ENCODE results near the gene SCFD2. TPM values are rescaled to one million over a fixed set of nuclear protein-coding genes. Genes with fewer than 3 reads are reported as not detected.

The SCFD2 gene
- total RNA-seq, 4 donors from 2014 or later: 24.7 to 49.2 (median 33.9) TPM

DNA sequence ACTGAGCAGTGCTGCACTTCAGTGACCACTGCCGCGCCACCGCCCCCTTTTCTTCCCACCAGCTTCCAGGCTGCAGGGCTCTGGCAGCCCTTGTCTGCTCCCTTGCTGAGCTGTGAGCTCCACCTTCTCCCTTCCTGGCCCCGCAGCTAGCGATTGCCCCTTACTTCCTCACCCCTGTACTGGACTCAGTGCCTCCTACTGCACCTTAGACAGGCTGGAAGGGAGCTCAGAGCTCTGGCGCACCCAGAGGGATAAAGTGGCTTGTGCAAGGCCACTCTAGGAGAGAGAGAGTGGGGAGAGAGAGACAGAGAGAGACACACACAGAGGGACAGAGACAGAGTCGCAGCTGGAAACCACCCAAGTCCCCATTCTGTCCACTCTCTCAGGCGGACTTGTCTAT lies 497.7 kb downstream of the SCFD2 start:
- TF ChIP-seq EP300 (IDR thresholded peaks at IDR 0.05) (no peak), POLR2A (IDR thresholded peaks at IDR 0.05) (no peak)
- TF ChIP-seq, protein P1, sequence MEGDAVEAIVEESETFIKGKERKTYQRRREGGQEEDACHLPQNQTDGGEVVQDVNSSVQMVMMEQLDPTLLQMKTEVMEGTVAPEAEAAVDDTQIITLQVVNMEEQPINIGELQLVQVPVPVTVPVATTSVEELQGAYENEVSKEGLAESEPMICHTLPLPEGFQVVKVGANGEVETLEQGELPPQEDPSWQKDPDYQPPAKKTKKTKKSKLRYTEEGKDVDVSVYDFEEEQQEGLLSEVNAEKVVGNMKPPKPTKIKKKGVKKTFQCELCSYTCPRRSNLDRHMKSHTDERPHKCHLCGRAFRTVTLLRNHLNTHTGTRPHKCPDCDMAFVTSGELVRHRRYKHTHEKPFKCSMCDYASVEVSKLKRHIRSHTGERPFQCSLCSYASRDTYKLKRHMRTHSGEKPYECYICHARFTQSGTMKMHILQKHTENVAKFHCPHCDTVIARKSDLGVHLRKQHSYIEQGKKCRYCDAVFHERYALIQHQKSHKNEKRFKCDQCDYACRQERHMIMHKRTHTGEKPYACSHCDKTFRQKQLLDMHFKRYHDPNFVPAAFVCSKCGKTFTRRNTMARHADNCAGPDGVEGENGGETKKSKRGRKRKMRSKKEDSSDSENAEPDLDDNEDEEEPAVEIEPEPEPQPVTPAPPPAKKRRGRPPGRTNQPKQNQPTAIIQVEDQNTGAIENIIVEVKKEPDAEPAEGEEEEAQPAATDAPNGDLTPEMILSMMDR (IDR thresholded peaks at IDR 0.05): no peak
- Histone ChIP-seq H3K27ac (no peak overlapping the region), H3K4me1 (peaks cover 0 to 12% (median 2%) of the 10 kb centered on the region in 4 donors), H3K27me3 (no peaks in the 10 kb centered on the region), H3K4me3 (no peak overlapping the region), H3K36me3 (peaks cover 0 to 5% (median 0%) of the 10 kb centered on the region in 3 donors), H3K9me3 (no peaks in the 10 kb centered on the region)
- DNase-seq (ENCODE audit: low spot score in 2 of 2): no peak
- WGBS, 2 donors: 52 to 53% methylated on average over 8 of the region's 8 CpGs

DNA sequence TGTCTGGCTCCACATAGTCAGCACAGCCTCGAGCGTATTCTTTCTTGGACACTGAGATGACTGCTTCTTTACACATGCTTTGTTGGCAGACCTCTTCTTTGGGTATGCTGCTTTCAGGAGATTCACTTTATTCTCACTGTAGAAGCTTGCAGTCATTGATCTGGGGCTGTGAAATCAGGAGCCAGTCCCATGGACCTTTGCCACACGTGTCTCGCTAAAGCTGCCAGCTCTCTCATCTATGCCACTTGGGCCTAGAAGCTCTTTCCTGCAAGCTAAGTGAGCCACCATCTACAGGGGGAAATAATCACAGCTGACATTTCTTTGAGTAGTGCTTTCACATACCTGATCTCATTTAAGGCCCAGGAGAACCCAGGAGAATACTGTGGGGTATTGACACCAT lies 498.7 kb downstream of the SCFD2 start:
- H3K27ac ChIP-seq: no peak overlapping the region
- peaks cover 0 to 7% of the 10 kb centered on the region in 2 donors for H3K27me3 ChIP-seq
- peaks cover 0 to 5% (median 0%) of the 10 kb centered on the region in 3 donors for H3K36me3 ChIP-seq
- peaks cover 0 to 21% (median 7%) of the 10 kb centered on the region in 4 donors for H3K4me1 ChIP-seq
- 94 to 99% methylated on average over 4 of the region's 4 CpGs for WGBS, 2 donors
- H3K9me3 ChIP-seq: no peaks in the 10 kb centered on the region
- H3K4me3 ChIP-seq: no peak overlapping the region
- no peak for TF ChIP-seq EP300 (IDR thresholded peaks at IDR 0.05)
- TF ChIP-seq, protein P1 (IDR thresholded peaks at IDR 0.05): no peak
- no peak for TF ChIP-seq POLR2A (IDR thresholded peaks at IDR 0.05)
- no peak for DNase-seq (ENCODE audit: low spot score in 2 of 2)

DNA sequence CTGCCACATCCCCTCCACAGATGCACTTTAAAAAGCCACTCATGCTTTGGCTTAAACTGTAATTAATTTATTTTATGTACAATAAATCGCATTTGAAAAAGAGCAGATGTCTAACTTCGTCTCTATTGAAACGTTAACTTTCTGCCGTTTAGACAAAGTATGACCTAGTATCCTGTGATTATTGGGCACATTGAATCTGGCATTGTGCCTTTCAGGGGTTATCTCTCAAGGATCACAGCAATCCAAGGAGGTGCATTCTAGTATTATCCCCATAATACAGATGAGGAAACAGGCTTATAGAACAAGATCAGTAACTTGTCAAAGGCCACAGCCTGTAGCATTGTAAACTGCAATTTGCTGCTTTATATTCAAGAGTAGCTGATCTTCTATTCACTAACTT lies 499.1 kb downstream of the SCFD2 start:
- peaks cover 0 to 7% of the 10 kb centered on the region in 2 donors for H3K27me3 ChIP-seq
- TF ChIP-seq, protein P1 (IDR thresholded peaks at IDR 0.05): no peak
- TF ChIP-seq POLR2A (IDR thresholded peaks at IDR 0.05) (no peak), EP300 (IDR thresholded peaks at IDR 0.05) (no peak)
- H3K36me3 ChIP-seq: peaks cover 0 to 5% (median 0%) of the 10 kb centered on the region in 3 donors
- H3K27ac ChIP-seq: no peak overlapping the region
- H3K9me3 ChIP-seq: no peaks in the 10 kb centered on the region
- WGBS, 2 donors: 80 to 92% methylated on average over 4 of the region's 4 CpGs
- no peak for DNase-seq (ENCODE audit: low spot score in 2 of 2)
- H3K4me1 ChIP-seq: peaks cover 0 to 21% (median 7%) of the 10 kb centered on the region in 4 donors
- H3K4me3 ChIP-seq: no peak overlapping the region

DNA sequence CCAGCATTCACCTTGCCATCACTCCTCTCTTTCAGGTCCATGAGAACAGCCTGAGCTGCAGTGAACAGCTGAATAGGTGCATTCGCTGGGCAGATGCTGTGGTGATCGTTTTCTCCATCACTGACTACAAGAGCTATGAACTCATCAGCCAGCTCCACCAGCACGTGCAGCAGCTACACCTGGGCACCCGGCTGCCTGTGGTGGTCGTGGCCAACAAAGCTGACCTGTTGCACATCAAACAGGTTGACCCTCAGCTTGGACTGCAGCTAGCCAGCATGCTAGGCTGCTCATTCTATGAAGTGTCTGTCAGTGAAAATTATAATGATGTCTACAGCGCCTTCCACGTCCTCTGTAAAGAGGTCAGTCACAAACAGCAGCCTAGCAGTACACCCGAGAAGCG lies 500.6 kb downstream of the SCFD2 start:
- TF ChIP-seq POLR2A (IDR thresholded peaks at IDR 0.05): no peak
- TF ChIP-seq, protein P1 (IDR thresholded peaks at IDR 0.05): no peak
- Histone ChIP-seq H3K9me3 (no peaks in the 10 kb centered on the region), H3K27me3 (peaks cover 0 to 7% of the 10 kb centered on the region in 2 donors), H3K27ac (no peak overlapping the region), H3K4me1 (peaks cover 0 to 27% (median 7%) of the 10 kb centered on the region in 4 donors), H3K36me3 (no peaks in the 10 kb centered on the region), H3K4me3 (no peak overlapping the region)
- 89 to 91% methylated on average over 6 to 9 of the region's 9 CpGs for whole genome bisulfite sequencing, 2 donors
- DNase-seq (ENCODE audit: low spot score in 2 of 2): no peak

DNA sequence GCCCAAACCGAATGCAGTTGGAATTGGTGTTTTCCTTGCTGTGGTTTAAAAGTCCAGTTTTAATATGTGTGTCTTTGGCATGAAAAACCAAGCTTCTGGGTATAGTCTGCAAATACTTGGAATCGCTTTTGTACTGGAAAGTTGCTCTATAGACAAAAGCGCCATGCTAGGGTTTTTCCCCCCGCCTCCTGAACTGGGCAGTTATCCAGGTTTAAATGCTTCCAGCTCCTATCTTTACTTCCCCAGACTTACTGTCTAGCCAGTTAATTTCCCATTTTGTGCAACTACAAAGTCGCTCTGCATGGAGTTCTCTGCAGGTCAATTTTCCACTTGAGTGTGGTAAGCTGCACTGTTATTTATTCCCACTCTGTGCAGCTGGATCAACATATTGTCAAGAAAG lies 501.1 kb downstream of the SCFD2 start:
- 17 to 18% methylated on average over 5 of the region's 5 CpGs for WGBS, 2 donors
- H3K36me3 ChIP-seq: no peaks in the 10 kb centered on the region
- H3K27ac ChIP-seq: no peak overlapping the region
- no peak for DNase-seq (ENCODE audit: low spot score in 2 of 2)
- no peak for TF ChIP-seq EP300 (IDR thresholded peaks at IDR 0.05)
- no peak for TF ChIP-seq POLR2A (IDR thresholded peaks at IDR 0.05)
- TF ChIP-seq, protein P1 (IDR thresholded peaks at IDR 0.05): no peak
- peaks cover 0 to 7% of the 10 kb centered on the region in 2 donors for H3K27me3 ChIP-seq
- no peak overlapping the region for H3K4me3 ChIP-seq
- H3K4me1 ChIP-seq: peaks cover 0 to 27% (median 7%) of the 10 kb centered on the region in 4 donors
- H3K9me3 ChIP-seq: no peaks in the 10 kb centered on the region
